Astrocyte of the spinal cord (primary cell): ENCODE data around the gene OR10G3.

Source experiments
- DNase-seq: peaks from one replicate; pipeline ENCODE4 v3.0.0; 2011; ENCODE audit warnings: low read depth, low spot score
- H3K4me3 ChIP-seq: 2 replicates; pipeline ENCODE4 v1.5.1; 2011; ENCODE audit warnings: low read depth, mild to moderate bottlenecking, low read length, moderate library complexity
- in situ Hi-C: cut with HindIII; loops from 2 replicates; pipeline ENCODE4 v1.10.0; 2017; ENCODE audit warnings: low sequenced_read_pairs
- TF ChIP-seq, protein P1 (sequence below): IDR thresholded peaks from 2 replicates; pipeline ENCODE4 v1.5.1; 2012; ENCODE audit warnings: low read depth, mild to moderate bottlenecking, low read length, inconsistent platforms

The OR10G3 gene

DNA sequence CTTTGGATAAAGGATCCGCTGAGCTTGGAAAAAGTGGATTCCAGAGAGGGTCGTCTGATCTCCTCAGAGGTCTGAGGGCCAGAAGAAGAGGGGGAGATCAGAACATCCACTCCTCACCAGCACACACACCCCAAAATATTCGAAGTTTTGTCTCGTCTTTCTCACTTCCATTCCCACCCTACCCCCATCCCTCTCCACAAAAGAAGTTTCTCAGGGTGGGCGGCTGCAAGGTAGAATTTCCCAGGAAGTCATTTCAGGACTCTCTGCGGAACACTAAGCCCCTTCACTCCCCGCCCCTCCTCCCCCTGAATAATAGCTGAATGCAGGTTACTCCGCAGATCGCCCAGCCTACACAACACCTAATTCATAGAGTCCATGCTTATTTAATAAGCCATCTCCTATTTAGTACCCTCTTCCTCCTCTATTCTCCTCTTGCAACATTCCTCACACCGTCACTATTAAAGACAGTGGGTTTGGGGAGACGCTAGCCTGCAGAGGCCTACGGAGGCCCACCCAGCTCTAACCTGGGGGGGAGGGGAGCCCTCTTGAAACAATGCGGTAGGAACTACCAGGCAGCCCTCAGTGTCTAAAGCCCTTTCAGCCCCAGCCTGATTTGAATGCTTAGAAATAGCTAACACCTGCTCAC lies 53.1 kb downstream of the OR10G3 start:
- in situ Hi-C loops = no loop called here

GRCh38 chr14:21525962-21526671 lies 53.8 kb downstream of the OR10G3 start, which contains the start of gene SALL2:
SALL2 (minus strand) TSS chr14:21526346; CDS start chr14:21526127, 219 bp downstream.
- in situ Hi-C loops = no loop called here
- peak; percentile 68 for DNase-seq
- TF ChIP-seq, protein P1, sequence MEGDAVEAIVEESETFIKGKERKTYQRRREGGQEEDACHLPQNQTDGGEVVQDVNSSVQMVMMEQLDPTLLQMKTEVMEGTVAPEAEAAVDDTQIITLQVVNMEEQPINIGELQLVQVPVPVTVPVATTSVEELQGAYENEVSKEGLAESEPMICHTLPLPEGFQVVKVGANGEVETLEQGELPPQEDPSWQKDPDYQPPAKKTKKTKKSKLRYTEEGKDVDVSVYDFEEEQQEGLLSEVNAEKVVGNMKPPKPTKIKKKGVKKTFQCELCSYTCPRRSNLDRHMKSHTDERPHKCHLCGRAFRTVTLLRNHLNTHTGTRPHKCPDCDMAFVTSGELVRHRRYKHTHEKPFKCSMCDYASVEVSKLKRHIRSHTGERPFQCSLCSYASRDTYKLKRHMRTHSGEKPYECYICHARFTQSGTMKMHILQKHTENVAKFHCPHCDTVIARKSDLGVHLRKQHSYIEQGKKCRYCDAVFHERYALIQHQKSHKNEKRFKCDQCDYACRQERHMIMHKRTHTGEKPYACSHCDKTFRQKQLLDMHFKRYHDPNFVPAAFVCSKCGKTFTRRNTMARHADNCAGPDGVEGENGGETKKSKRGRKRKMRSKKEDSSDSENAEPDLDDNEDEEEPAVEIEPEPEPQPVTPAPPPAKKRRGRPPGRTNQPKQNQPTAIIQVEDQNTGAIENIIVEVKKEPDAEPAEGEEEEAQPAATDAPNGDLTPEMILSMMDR = no peak
- H3K4me3 ChIP-seq = peak within 1 kb of the TSS; percentile 78

More for the DNA sequence above, 53.1 kb downstream of the OR10G3 start:
- TF ChIP-seq, protein P1 = no peak
- no peak for DNase-seq
- H3K4me3 ChIP-seq = peak overlapping the region; percentile 78

GRCh38 chr14:21525571-21525961 lies 54.3 kb downstream of the OR10G3 start:
- peak overlapping the region; percentile 78 for H3K4me3 ChIP-seq
- no peak for DNase-seq
- TF ChIP-seq, protein P1 = no peak
- in situ Hi-C loops = no loop called here

- TF ChIP-seq, protein P1 = no peak
- in situ Hi-C loops = no loop called here
- H3K4me3 ChIP-seq = peak overlapping the region; percentile 78
- DNase-seq = no peak
Observed at GRCh38 chr14:21524575-21525490, 55.0 kb downstream of the OR10G3 start.

- TF ChIP-seq, protein P1 = no peak
- no peak overlapping the region for H3K4me3 ChIP-seq
- no peak for DNase-seq
- in situ Hi-C loops = no loop called here
Observed at GRCh38 chr14:21523203-21523602, 56.7 kb downstream of the OR10G3 start.

DNA sequence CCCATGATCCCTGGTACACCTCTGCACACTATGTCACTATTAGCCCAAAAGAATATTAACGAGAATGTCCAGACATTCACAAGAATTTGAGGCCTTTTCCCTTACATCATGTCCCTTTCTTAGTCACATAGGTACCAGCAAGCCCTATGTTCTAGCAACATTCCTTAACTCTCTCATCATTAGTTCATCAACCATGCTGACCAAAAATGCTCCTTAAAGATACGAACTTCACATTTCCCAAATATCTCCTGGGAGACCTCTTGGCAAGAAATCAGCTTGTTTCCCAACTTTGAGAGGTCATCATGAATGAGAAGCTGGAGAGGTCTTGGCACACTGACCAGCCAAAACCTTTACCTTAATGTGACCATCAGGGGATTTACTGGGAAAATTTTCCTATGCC lies 58.4 kb downstream of the OR10G3 start:
- in situ Hi-C loops = no loop called here
- TF ChIP-seq, protein P1 = no peak
- H3K4me3 ChIP-seq = no peak overlapping the region
- DNase-seq = no peak
